Neural crest cell (in vitro differentiated cells): Measurements from ENCODE around the gene PKIB. TPM values are rescaled to one million over a fixed set of nuclear protein-coding genes. Genes with fewer than 3 reads are reported as not detected.

ENCODE experiments used
- DNase-seq: peaks from one replicate; pipeline ENCODE4 v3.0.0; 2021; ENCODE audit warnings: low read depth, mixed read lengths, low spot score
- H3K27ac Mint-ChIP-seq: one replicate; pipeline ENCODE4 v1.8.0; 2021; ENCODE audit warnings: mild to moderate bottlenecking, mixed read lengths; ENCODE audit not compliant: unreplicated experiment
- H3K27me3 Mint-ChIP-seq: 2 replicates; pipeline ENCODE4 v1.8.0; 2021; ENCODE audit warnings: low read depth, mild to moderate bottlenecking, mixed read lengths
- H3K36me3 Mint-ChIP-seq: 2 replicates; pipeline ENCODE4 v1.8.0; 2021; ENCODE audit warnings: low read depth, mild to moderate bottlenecking, mixed read lengths
- H3K4me1 Mint-ChIP-seq: 2 replicates; pipeline ENCODE4 v1.8.0; 2021; ENCODE audit warnings: mixed read lengths
- H3K4me3 Mint-ChIP-seq: one replicate; pipeline ENCODE4 v1.8.0; 2021; ENCODE audit warnings: mild to moderate bottlenecking, mixed read lengths
- H3K9me3 Mint-ChIP-seq: 2 replicates; pipeline ENCODE4 v1.8.0; 2021; ENCODE audit warnings: mixed read lengths
- total RNA-seq: library from RNA; stranded (reverse); gene quantifications from 2 replicates; pipeline ENCODE4 v1.2.1, GENCODE V29; 2021
- TF ChIP-seq, protein P1 (sequence below): fragments of 200-600 bp; sonication (generic); conservative IDR thresholded peaks from 2 replicates; pipeline ENCODE4 v1.5.0; 2021; ENCODE audit warnings: antibody characterized with exemption, mild to moderate bottlenecking

Gene PKIB
- total RNA-seq, 1 donor from 2014 or later, result 86.4 TPM

- TF ChIP-seq, protein P1, sequence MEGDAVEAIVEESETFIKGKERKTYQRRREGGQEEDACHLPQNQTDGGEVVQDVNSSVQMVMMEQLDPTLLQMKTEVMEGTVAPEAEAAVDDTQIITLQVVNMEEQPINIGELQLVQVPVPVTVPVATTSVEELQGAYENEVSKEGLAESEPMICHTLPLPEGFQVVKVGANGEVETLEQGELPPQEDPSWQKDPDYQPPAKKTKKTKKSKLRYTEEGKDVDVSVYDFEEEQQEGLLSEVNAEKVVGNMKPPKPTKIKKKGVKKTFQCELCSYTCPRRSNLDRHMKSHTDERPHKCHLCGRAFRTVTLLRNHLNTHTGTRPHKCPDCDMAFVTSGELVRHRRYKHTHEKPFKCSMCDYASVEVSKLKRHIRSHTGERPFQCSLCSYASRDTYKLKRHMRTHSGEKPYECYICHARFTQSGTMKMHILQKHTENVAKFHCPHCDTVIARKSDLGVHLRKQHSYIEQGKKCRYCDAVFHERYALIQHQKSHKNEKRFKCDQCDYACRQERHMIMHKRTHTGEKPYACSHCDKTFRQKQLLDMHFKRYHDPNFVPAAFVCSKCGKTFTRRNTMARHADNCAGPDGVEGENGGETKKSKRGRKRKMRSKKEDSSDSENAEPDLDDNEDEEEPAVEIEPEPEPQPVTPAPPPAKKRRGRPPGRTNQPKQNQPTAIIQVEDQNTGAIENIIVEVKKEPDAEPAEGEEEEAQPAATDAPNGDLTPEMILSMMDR, result no peak
- no peak for DNase-seq
- no peak overlapping the region for H3K4me3 Mint-ChIP-seq
- H3K27ac Mint-ChIP-seq, result no peak overlapping the region
- peaks cover 4% of the 10 kb centered on the region for H3K36me3 Mint-ChIP-seq
- H3K9me3 Mint-ChIP-seq, result peaks cover 6% of the 10 kb centered on the region
- H3K27me3 Mint-ChIP-seq, result no peaks in the 10 kb centered on the region
- peaks cover 4% of the 10 kb centered on the region for H3K4me1 Mint-ChIP-seq
Observed at GRCh38 chr6:122653094-122653493, 42.9 kb downstream of the PKIB start.

- no peak for DNase-seq
- Mint-ChIP-seq H3K36me3 (no peaks in the 10 kb centered on the region), H3K4me1 (peaks cover 4% of the 10 kb centered on the region), H3K4me3 (no peak overlapping the region), H3K27me3 (no peaks in the 10 kb centered on the region), H3K9me3 (peaks cover 3% of the 10 kb centered on the region), H3K27ac (no peak overlapping the region)
- TF ChIP-seq, protein P1, result no peak
Observed at GRCh38 chr6:122654012-122654411, 43.8 kb downstream of the PKIB start.

DNA sequence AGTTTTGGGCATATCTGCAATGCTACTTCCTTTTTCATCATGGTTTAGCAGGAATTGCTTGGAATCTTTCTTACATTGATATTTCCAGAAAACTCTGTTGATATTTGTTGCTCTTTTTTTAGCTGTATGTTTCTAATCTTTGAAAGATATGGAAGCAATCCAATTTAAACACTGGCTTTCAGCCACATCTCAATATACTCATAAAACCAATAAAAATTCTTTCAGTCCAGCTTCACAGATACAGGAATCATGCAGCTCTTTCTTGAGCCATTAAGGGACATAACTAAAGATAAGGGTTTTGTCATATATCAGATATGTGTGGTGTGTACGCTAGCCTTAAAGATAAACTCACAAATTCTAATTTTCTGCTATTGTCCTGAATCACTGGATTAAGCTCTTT is 47.4 kb downstream of the PKIB start:
- TF ChIP-seq, protein P1, result no peak
- DNase-seq, result no peak
- H3K4me3 Mint-ChIP-seq, result no peak overlapping the region
- peaks cover 3% of the 10 kb centered on the region for H3K4me1 Mint-ChIP-seq
- no peaks in the 10 kb centered on the region for H3K27me3 Mint-ChIP-seq
- H3K36me3 Mint-ChIP-seq, result no peaks in the 10 kb centered on the region
- no peak overlapping the region for H3K27ac Mint-ChIP-seq
- no peaks in the 10 kb centered on the region for H3K9me3 Mint-ChIP-seq

- H3K4me1 Mint-ChIP-seq, result peaks cover 6% of the 10 kb centered on the region
- DNase-seq, result no peak
- TF ChIP-seq, protein P1, result no peak
Observed at GRCh38 chr6:122660296-122660695, 50.1 kb downstream of the PKIB start.

DNA sequence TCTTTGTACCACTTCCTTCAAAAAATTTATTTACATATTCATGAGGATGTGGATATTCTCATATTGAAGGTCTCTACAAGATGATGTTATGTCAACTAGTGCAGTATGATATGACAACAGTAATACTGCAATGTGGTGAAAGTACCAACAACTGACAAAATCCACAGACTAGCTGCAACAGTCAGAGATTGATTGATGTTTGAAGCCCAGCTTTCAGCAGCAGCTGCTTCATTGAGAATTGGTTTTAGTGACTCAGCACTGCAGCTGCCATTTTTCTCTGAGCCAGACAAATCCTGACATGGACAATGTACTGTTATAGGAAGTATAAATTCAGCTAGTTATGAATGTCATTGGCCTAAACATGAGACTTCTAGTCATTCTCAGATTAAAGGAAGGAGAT is 53.8 kb downstream of the PKIB start:
- Mint-ChIP-seq H3K4me3 (no peak overlapping the region), H3K36me3 (peaks cover 5% of the 10 kb centered on the region), H3K4me1 (peaks cover 6% of the 10 kb centered on the region), H3K27me3 (no peaks in the 10 kb centered on the region), H3K9me3 (no peaks in the 10 kb centered on the region), H3K27ac (no peak overlapping the region)
- DNase-seq, result no peak
- TF ChIP-seq, protein P1, result no peak

More at GRCh38 chr6:122660296-122660695, 50.1 kb downstream of the PKIB start:
- no peaks in the 10 kb centered on the region for H3K9me3 Mint-ChIP-seq
- no peaks in the 10 kb centered on the region for H3K27me3 Mint-ChIP-seq
- no peaks in the 10 kb centered on the region for H3K36me3 Mint-ChIP-seq
- H3K27ac Mint-ChIP-seq, result no peak overlapping the region
- no peak overlapping the region for H3K4me3 Mint-ChIP-seq

DNA sequence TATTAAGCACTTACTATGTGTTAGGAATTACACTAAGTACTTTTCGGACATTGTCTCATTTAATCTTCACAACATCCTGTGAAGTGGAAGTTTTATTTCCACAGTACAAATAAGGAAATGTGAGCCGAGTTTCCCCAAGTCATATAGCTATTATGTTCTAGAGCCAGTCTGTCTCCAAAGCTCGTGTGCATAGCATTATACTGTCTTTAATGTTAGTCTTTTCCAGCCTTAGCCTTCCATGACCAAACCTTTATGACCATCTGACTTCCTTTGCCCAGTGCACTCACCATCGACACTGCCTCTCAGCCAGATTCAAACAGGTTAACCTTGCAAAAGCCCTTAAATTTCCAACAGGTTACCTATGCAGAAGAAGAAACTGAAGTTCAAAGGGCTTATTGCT is 55.7 kb downstream of the PKIB start:
- Mint-ChIP-seq H3K27me3 (no peaks in the 10 kb centered on the region), H3K4me1 (peaks cover 6% of the 10 kb centered on the region)

More for the DNA sequence above, 55.7 kb downstream of the PKIB start:
- peaks cover 8% of the 10 kb centered on the region for H3K36me3 Mint-ChIP-seq
- no peak overlapping the region for H3K27ac Mint-ChIP-seq
- TF ChIP-seq, protein P1, result no peak
- H3K4me3 Mint-ChIP-seq, result no peak overlapping the region
- DNase-seq, result no peak
- no peaks in the 10 kb centered on the region for H3K9me3 Mint-ChIP-seq
